Spleen (tissue), 7 donors: Measurements from ENCODE around the gene ATP8A2.

Experiments
- POLR2A ChIP-seq, 3 donors: fragments of 450-650 bp; IDR thresholded peaks; one replicate each; pipeline ENCODE4 v1.5.1; 2017; ENCODE audit warnings: antibody characterized with exemption in 3 of 3, mild to moderate bottlenecking in 1 of 3
- POLR2AphosphoS5 ChIP-seq, 3 donors: sonication (generic); formaldehyde crosslinking; IDR thresholded peaks; one replicate each; pipeline ENCODE4 v1.5.1; 2017; ENCODE audit warnings: antibody characterized with exemption in 3 of 3
- TF ChIP-seq, protein P1 (sequence below), 11 experiments: fragments of 200-600 bp in 7 of 11; fragments of 450-650 bp in 4 of 11; sonication (generic) in 4 of 11; IDR thresholded peaks in 8 of 11; conservative IDR thresholded peaks in 3 of 11; 1 replicate in 7 of 11; 2 replicates in 4 of 11; pipeline versions ENCODE4 v1.4.0 to v1.8.0; 2016 to 2021; ENCODE audit warnings: antibody characterized with exemption in 11 of 11, inconsistent platforms in 4 of 11, mild to moderate bottlenecking in 1 of 11
- donor health status: DM: no; HTN: no; CAD: no; lungs with moderate emphysema.
- donor health status: DM: no; HTN: no; CAD: no.
- donor health status: DM: no; HTN: no; CAD: no.

DNA sequence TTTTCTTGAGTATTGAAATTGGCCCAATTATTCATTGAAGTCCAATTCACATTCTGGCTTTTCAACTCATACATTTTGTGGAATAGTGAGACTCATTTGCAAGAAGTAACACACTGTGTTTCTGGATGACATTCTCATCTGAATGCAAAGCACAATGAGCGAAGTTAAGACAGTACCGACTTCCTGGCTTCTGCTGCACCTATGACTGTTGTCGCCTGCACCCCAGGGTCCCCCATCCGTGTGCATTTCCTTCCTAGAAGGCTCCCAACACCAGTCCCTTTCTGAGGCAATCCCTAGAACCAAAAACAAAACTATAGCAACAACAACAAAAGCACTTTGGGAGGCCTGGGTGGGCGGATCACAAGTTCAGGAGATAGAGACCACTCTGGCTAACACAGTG, 496.7 kb downstream of the ATP8A2 start:
- TF ChIP-seq, protein P1, sequence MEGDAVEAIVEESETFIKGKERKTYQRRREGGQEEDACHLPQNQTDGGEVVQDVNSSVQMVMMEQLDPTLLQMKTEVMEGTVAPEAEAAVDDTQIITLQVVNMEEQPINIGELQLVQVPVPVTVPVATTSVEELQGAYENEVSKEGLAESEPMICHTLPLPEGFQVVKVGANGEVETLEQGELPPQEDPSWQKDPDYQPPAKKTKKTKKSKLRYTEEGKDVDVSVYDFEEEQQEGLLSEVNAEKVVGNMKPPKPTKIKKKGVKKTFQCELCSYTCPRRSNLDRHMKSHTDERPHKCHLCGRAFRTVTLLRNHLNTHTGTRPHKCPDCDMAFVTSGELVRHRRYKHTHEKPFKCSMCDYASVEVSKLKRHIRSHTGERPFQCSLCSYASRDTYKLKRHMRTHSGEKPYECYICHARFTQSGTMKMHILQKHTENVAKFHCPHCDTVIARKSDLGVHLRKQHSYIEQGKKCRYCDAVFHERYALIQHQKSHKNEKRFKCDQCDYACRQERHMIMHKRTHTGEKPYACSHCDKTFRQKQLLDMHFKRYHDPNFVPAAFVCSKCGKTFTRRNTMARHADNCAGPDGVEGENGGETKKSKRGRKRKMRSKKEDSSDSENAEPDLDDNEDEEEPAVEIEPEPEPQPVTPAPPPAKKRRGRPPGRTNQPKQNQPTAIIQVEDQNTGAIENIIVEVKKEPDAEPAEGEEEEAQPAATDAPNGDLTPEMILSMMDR (IDR thresholded peaks at IDR 0.05 in 8 of 11, conservative IDR thresholded peaks at IDR 0.05 in 3 of 11) = no peak
- TF ChIP-seq POLR2A (IDR thresholded peaks at IDR 0.05) (no peak), POLR2AphosphoS5 (IDR thresholded peaks at IDR 0.05) (no peak)
